Kidney capillary endothelial cell (primary cell): ENCODE results near the gene ARMH1.
"Not testable (repeated sequence)": the region's sequence is repeated elsewhere in the genome, so short reads cannot be mapped to it uniquely, and the experiment has no call there.

Experiments
- DNase-seq: peaks from one replicate; pipeline ENCODE4 v3.0.0-alpha.2; 2018; ENCODE audit warnings: low spot score

ARMH1 gene

DNA sequence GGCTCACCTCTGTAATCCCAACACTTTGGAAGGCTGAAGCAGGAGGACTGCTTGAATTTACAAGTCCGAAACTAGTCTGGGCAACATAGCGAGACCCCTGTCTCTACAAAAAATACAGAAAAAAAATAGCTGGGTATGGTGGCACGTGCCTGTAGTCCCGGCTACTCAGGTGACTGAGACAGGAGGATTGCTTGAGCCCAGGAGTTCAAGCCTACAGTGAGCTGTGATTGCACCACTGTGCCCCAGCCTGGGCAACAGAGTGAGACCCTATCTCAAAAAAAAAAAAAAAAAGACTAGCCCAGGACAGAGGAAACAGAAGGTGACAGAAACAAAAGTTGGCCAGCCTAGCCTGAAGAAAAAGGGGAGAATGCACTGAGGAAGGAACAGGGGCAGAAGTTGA, 21.2 kb downstream of the ARMH1 start:
- DNase-seq = no peak

- DNase-seq = no peak
Observed at GRCh38 chr1:44696101-44696500, 21.6 kb downstream of the ARMH1 start.

- no peak for DNase-seq
Observed at GRCh38 chr1:44696789-44697345, 22.4 kb downstream of the ARMH1 start.

- DNase-seq = no peak
Observed at GRCh38 chr1:44698138-44698537, 23.6 kb downstream of the ARMH1 start.

DNA sequence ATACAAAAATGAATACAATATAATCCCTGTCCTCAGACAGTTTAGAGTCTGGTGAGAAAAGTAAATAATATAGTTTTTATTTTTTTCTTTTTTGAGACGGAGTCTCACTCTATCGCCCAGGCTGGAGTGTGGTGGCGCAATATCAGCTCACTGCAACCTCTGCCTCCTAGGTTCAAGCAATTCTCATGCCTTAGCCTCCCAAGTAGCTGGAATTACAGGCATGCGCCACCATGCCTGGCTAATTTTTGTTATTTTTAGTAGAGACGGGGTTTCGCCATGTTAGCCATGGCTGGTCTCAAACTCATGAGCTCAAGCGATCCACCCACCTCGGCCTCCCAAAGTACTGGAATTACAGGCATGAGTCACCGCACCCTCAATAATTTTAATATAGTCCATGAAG, 24.9 kb downstream of the ARMH1 start:
- not testable (repeated sequence) for DNase-seq

DNA sequence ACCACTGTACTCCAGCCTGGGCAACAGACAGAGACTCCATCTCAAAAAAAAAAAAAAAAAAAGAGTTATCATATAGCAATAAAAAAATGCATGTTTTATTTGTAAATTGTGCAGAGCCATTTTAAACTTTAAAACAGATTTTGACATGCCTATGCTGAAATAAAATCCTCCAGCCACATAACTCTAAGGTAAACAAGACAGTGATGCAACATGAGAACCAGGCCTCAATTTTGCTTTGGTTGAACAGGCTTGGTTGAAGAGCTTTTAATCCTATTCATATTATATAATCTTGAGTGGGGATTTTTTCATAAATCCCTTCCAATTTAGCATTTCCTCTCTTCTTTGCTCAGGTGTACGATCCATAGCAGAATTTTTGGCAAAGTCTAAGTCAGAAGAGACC, 26.1 kb downstream of the ARMH1 start:
- DNase-seq = no peak

- DNase-seq = no peak
Observed at GRCh38 chr1:44701141-44701573, 26.6 kb downstream of the ARMH1 start.

DNA sequence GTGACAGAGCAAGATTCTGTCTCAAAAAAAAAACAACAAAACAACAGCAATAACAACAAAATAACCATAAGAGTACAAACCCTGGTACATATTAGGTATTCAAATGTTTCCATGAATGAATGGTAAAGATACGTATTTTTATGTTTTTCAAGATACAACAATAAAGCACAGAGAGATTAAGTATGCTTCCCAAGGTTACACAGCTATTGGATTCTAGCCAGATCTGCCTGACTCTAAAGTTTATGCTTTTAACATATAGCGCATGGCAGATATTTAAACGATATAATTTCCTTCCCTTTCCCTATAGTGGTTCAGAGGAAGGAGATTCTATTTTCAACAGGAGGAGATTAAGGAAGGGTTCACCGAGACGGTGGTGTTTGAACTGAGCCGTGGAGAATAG, 31.0 kb downstream of the ARMH1 start:
- DNase-seq = no peak

GRCh38 chr1:44705938-44706337, 31.4 kb downstream of the ARMH1 start:
- no peak for DNase-seq

GRCh38 chr1:44707112-44707881, 32.8 kb downstream of the ARMH1 start:
- peak; percentile 81 for DNase-seq

GRCh38 chr1:44707959-44708831, 33.7 kb downstream of the ARMH1 start:
- peak; percentile 55 for DNase-seq

DNA sequence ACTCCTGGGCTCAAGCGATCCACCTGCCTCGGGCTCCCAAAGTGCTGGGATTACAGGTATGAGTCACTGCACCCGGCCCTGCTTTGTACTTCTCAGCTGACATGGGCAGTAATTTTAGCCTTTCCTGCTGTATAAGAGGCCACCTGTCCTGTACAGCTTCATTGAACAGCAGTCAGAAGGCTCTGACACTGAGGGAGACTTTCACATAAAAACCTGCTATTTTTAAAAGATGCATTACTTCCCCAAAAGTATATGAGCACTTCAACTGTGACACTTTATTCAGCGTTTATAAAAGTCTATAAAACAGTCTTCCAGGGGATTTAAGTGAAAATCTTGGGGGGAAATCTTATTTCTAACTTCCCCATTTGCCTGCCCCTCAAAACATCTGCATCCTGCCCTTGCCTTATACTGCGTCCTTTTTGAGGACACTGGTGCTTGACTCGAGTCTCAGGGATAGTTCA, 38.8 kb downstream of the ARMH1 start:
- DNase-seq = no peak

DNA sequence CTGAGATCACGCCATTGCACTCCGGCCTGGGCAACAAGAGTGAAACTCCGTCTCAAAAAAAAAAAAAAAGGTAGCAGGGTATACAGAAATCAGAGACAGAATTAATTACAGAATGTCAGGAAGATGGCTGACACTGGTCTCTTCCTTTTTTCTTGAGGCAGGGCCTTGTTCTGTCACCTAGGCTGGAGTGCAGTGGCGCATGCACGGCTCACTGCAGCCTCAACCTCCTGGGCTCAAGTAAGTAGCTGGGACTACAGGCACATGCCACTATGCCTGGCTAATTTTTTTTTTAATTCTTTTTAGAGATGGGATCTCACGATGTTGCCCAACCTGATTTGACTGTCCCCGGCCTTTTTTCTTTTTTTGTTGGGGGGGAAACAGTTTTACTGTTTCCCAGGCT, 40.0 kb downstream of the ARMH1 start:
- no peak for DNase-seq

GRCh38 chr1:44714944-44715571, 40.5 kb downstream of the ARMH1 start:
- DNase-seq = peak; percentile 50

DNA sequence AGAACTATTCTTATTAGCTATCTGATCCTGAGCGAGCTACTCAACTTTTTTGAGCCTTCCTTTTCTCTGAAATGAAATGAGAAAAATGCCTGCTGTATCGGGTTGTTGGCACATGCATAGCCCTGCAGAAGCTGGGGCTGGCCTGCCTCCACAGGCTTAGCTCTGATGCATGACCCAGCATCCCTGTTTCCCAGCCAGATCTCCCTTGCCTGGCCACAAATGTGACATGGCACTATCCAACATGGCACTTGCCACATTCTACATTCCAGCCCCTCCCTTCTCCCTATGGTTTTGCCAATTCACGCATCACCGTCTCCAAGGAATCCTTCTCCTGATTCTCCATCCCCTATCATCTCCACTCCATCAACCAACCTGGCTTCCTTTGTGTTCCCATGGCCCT, 42.6 kb downstream of the ARMH1 start:
- no peak for DNase-seq

DNA sequence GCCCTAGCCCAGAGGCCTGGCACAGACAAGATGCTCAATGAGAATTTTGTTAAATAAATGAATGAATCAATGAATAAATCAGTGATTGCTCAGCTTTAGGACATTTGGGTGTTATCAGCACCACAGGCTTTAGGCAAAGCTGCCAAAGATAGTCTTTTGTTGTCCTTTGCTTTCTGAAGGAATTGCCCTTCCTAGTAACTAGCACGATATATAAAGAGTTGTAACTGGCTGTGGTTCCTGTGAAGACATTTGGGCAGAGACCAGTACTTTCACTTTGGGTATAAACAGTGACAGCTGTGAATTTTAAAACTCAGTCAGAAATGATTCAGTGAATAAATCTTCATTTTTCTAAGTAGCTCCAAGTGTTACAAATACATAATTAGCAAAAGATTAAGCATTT, 43.1 kb downstream of the ARMH1 start:
- DNase-seq = no peak

DNA sequence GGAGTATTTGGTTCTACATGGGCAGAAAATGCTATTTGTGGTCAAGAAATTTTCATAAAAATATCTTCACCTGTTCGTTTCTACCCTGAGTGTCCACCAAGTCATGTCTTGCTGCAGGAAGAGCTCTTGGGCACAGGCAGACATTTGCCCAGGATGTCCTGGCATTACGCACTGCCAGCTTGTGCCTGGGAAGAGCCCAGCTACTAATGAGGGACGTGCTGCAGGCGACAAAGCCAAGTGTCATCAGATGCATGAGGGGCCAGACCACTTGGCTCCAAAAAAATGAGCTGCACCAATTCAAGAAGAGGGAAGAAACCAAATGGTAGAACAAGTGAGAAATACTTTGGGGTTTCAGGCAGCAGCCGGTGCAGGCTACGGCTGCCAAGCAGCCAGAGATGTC, 43.6 kb downstream of the ARMH1 start:
- DNase-seq = no peak

DNA sequence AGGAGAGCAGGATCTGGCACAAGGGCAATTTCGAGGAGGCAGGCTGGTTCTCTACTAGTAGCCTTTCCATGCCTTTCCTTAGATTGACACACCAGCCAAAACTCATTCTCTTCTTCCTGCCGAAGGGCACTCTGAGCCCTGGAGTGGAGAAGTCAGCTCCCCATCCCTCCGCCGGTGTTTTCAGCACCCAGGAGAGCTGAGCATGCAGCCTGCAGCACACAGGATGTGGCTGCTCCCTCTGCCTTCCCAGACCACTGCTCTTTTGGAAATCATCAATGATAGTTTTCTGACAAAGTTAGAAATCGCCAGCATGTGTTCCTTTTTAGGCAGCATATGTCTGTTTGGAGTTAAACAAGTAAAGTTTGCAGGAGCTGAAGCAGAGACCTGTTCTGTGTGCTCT, 44.8 kb downstream of the ARMH1 start:
- no peak for DNase-seq

GRCh38 chr1:44720281-44720680, 45.8 kb downstream of the ARMH1 start:
- no peak for DNase-seq

DNA sequence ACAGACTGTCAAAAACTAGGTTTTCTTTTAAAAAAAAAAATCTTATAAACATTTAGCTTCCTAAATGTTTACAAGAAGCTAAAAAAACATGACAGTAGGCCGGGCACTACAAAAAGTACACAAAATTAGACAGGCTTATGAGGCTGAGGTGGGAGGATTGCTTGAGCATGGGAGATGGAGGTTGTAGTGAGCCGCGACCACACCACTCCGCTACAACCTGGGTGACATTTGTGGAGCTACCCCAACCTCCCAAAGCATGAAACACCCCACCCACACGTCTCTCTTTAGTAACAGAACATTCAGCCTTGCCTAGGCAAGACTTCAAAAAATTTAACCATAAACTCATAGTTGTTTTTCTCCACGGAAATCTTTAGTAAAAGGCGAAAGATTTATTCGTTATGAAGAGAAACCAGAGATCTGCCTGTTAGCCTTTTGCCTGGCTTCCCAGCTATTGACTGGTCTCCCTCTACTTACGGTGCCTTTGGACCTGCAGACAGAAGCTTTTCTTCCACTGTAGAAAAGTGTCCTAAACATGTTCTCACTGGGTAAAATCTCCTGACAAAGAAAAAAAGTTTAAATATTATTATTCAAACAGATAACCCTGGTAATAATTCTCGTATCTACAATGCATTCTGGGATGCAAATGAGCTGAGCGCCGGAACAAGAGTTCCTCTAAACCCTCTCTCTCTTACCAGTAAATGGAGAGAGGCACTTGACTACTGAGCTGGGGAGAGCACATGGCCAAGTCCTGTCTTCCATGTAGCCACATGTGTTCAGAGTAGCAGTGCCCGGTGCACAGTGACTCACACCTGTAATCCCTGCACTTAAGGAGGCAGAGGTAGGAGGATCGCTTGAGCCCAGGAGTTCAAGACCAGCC, 47.2 kb downstream of the ARMH1 start:
- DNase-seq = peak; percentile 30

GRCh38 chr1:44723064-44723463, 48.5 kb downstream of the ARMH1 start:
- DNase-seq = no peak
